Skeletal muscle cell (primary cell): Measurements from ENCODE around the gene PNLIP.

Source experiments
- DNase-seq: peaks from one replicate; pipeline ENCODE4 v3.0.0-alpha.2; 2010; ENCODE audit warnings: low read depth
- H3K4me3 ChIP-seq: 2 replicates; pipeline ENCODE4 v1.5.1; 2011; ENCODE audit warnings: low read depth, mild to moderate bottlenecking, control low read depth, low read length, moderate library complexity

Gene PNLIP

GRCh38 chr10:116566932-116567331 is 21.2 kb downstream of the PNLIP start:
- H3K4me3 ChIP-seq = no peak overlapping the region
- DNase-seq = no peak

- H3K4me3 ChIP-seq = no peak overlapping the region
- DNase-seq = no peak
Observed at GRCh38 chr10:116567335-116567734, 21.6 kb downstream of the PNLIP start.

- DNase-seq = no peak
Observed at GRCh38 chr10:116574797-116575196, 29.1 kb downstream of the PNLIP start.

GRCh38 chr10:116587878-116588591 is 42.3 kb downstream of the PNLIP start:
- H3K4me3 ChIP-seq = no peak overlapping the region
- no peak for DNase-seq

More at GRCh38 chr10:116574797-116575196, 29.1 kb downstream of the PNLIP start:
- no peak overlapping the region for H3K4me3 ChIP-seq

GRCh38 chr10:116588995-116589394 is 43.3 kb downstream of the PNLIP start:
- DNase-seq = no peak
- H3K4me3 ChIP-seq = no peak overlapping the region

- no peak overlapping the region for H3K4me3 ChIP-seq
- no peak for DNase-seq
Observed at GRCh38 chr10:116589926-116590325, 44.2 kb downstream of the PNLIP start.

- DNase-seq = no peak
- no peak within 1 kb of the TSS for H3K4me3 ChIP-seq
Observed at GRCh38 chr10:116590590-116591444, 45.1 kb downstream of the PNLIP start, which contains the start of gene PNLIPRP1. PNLIPRP1 (plus strand) TSS chr10:116590959; CDS start chr10:116591130, 171 bp downstream.

- DNase-seq = no peak
Observed at GRCh38 chr10:116593139-116593740, 47.5 kb downstream of the PNLIP start.

GRCh38 chr10:116594525-116595035 is 48.8 kb downstream of the PNLIP start:
- no peak overlapping the region for H3K4me3 ChIP-seq
- no peak for DNase-seq

More at GRCh38 chr10:116593139-116593740, 47.5 kb downstream of the PNLIP start:
- H3K4me3 ChIP-seq = no peak overlapping the region

- no peak overlapping the region for H3K4me3 ChIP-seq
- DNase-seq = no peak
Observed at GRCh38 chr10:116596062-116596461, 50.3 kb downstream of the PNLIP start.

- no peak overlapping the region for H3K4me3 ChIP-seq
Observed at GRCh38 chr10:116597543-116597942, 51.8 kb downstream of the PNLIP start.

GRCh38 chr10:116598329-116598728 is 52.6 kb downstream of the PNLIP start:
- no peak overlapping the region for H3K4me3 ChIP-seq
- no peak for DNase-seq

More at GRCh38 chr10:116597543-116597942, 51.8 kb downstream of the PNLIP start:
- DNase-seq = no peak

GRCh38 chr10:116599991-116600390 is 54.3 kb downstream of the PNLIP start:
- H3K4me3 ChIP-seq = no peak overlapping the region
- no peak for DNase-seq

GRCh38 chr10:116602648-116603400 is 57.1 kb downstream of the PNLIP start:
- H3K4me3 ChIP-seq = no peak overlapping the region
- no peak for DNase-seq

- DNase-seq = no peak
- H3K4me3 ChIP-seq = no peak overlapping the region
Observed at GRCh38 chr10:116606061-116606483, 60.3 kb downstream of the PNLIP start.

GRCh38 chr10:116607336-116607735 is 61.6 kb downstream of the PNLIP start:
- no peak for DNase-seq
- H3K4me3 ChIP-seq = no peak overlapping the region

- DNase-seq = no peak
- no peak overlapping the region for H3K4me3 ChIP-seq
Observed at GRCh38 chr10:116608686-116609594, 63.2 kb downstream of the PNLIP start.

- no peak for DNase-seq
- no peak overlapping the region for H3K4me3 ChIP-seq
Observed at GRCh38 chr10:116610443-116611152, 64.9 kb downstream of the PNLIP start.
